Activated effector memory CD4-positive, alpha-beta T cell treated with anti-CD3 and anti-CD28 coated beads, Interleukin-2, amount 50 U/mL, for 16 hours (primary cell): Measurements from ENCODE around the gene DENND2A.
"Not testable (repeated sequence)": the region's sequence is repeated elsewhere in the genome, so short reads cannot be mapped to it uniquely, and the experiment has no call there.

Source experiments
- DNase-seq: peaks from one replicate; pipeline ENCODE4 v3.0.0-alpha.2; 2020

The DENND2A gene

DNA sequence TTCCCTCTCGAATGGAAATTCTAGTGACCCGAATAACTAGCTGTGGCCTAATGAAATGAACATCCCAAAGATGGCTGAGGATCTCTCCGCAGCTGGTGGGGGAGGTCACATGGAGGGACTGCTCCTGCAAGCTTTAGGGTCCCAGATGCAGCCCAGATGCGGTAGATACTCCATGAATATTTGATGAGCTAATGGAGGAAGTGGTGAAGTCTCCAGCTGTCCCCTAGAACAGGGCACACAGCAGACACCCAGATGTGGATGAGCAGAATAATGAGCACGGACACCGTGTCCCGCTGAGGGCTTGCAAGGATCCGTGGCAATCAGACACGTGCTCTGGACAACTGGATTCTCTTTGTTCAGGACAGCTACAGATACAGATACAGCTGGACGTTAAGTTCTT lies 59.2 kb downstream of the DENND2A start:
- no peak for DNase-seq

GRCh38 chr7:140577651-140578050 lies 63.0 kb downstream of the DENND2A start:
- DNase-seq = no peak

- DNase-seq = no peak
Observed at GRCh38 chr7:140576589-140576988, 64.0 kb downstream of the DENND2A start.

DNA sequence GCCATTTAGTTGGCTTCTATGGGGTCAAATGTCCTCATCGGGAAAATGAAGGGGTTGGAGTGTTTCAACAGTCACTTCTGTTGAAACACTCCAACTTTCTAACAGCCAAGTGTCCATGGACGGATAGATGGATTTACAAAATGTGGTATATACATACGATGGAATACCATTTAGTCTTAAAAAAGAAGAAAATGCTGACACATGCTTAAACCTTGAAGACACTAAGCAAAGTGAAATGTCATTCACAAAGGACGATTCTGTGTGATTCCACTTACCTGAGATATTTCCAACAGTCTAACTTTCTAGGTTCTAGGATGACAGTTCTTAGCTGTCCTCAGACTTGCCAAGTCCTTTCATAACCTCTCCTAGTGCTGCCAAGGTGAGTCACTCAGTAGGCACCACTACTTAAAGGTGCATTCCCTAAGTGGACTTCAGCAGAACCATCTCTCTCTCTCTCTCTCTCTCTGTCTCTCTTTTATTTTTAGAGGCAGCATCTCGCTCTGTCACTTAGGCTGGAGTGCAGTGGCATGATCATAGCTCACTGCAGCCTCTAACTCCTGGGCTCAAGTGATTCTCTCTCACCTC lies 69.0 kb downstream of the DENND2A start:
- no peak for DNase-seq

- no peak for DNase-seq
Observed at GRCh38 chr7:140570120-140570519, 70.5 kb downstream of the DENND2A start.

- no peak for DNase-seq
Observed at GRCh38 chr7:140568021-140568813, 72.4 kb downstream of the DENND2A start.

DNA sequence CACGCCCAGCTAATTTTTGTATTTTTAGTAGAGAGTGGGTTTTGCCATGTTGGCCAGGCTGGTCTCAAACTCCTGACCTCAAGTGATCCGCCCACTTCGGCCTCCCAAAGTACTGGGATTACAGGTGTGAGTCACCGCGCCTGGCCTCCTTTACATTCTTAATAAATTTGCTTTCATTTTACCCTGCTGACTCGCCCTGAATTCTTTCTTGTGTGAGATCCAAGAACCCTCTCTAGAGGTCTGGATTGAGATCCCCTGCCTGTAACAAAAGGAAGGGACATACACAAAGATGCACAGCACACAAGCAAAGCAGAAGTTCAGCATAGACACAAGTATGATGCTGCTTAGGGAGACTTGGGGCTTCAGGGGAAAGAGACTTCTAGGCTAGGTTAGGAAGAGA lies 74.4 kb downstream of the DENND2A start:
- not testable (repeated sequence) for DNase-seq

GRCh38 chr7:140565761-140566160 lies 74.9 kb downstream of the DENND2A start:
- DNase-seq = not testable (repeated sequence)

GRCh38 chr7:140564643-140565042 lies 76.0 kb downstream of the DENND2A start:
- no peak for DNase-seq

GRCh38 chr7:140562926-140563481 lies 77.6 kb downstream of the DENND2A start:
- DNase-seq = no peak

GRCh38 chr7:140559410-140559809 lies 81.2 kb downstream of the DENND2A start:
- no peak for DNase-seq

GRCh38 chr7:140557809-140558518 lies 82.6 kb downstream of the DENND2A start:
- no peak for DNase-seq

- DNase-seq = peak; percentile 37
Observed at GRCh38 chr7:140557069-140557468, 83.5 kb downstream of the DENND2A start.

DNA sequence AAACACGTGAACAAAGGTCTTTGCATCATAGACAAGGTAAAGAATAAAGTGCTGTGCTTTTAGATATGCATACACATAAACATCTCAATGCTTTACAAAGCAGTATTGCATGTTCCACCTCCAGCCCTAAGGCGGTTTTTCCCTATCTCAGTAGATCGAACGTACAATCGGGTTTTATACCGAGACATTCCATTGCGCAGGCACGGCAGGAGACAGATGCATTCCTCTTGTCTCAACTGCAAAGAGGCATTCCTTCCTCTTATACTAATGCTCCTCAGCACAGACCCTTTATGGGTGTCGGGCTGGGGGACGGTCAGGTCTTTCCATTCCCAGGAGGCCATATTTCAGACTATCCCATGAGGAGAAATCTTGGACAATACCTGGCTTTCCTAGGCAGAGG lies 87.4 kb downstream of the DENND2A start:
- not testable (repeated sequence) for DNase-seq

- no peak for DNase-seq
Observed at GRCh38 chr7:140552240-140552679, 88.4 kb downstream of the DENND2A start.

- peak; percentile 50 for DNase-seq
Observed at GRCh38 chr7:140551355-140552239, 89.0 kb downstream of the DENND2A start.

DNA sequence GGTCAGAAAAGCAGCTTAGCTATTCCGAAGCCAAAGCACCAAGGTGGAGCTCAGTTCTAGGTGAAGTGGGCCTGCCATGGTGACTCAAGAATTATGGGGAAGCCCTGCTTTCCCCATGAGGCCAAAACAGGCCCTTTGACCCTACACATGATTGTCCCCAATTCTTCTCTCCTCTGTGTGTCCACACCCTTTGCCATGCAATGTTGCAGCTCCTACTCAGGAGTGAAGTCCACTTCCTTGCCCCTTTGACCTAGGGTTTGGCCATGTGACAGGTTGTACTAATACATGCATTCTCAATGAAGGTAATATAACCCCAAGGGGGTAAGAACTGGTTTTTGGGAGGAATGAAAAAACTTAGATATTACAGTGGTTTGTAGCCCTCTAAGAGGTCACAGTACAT lies 93.7 kb downstream of the DENND2A start:
- no peak for DNase-seq

DNA sequence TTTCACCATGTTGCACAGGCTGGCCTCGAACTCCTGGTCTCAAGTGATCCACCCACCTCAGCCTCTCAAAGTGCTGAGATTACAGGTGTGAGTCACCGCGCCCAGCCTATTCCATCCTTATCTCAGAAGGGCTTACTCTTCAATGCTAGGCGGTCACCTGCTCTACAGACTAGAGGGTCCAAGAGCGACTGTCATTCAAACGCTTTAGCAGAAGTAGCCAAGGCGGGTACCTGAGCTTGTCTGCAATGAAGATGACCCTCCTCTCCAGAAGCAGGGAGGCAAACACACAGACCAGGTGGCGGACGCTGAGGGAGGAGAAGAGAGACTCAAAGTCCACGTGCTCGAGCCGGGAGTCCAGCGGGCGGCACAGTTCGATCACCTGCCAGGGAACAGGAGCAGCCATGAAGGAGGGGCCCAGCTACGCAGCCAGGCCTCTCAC lies 96.2 kb downstream of the DENND2A start:
- DNase-seq = no peak

- no peak for DNase-seq
Observed at GRCh38 chr7:140542228-140542603, 98.4 kb downstream of the DENND2A start.

DNA sequence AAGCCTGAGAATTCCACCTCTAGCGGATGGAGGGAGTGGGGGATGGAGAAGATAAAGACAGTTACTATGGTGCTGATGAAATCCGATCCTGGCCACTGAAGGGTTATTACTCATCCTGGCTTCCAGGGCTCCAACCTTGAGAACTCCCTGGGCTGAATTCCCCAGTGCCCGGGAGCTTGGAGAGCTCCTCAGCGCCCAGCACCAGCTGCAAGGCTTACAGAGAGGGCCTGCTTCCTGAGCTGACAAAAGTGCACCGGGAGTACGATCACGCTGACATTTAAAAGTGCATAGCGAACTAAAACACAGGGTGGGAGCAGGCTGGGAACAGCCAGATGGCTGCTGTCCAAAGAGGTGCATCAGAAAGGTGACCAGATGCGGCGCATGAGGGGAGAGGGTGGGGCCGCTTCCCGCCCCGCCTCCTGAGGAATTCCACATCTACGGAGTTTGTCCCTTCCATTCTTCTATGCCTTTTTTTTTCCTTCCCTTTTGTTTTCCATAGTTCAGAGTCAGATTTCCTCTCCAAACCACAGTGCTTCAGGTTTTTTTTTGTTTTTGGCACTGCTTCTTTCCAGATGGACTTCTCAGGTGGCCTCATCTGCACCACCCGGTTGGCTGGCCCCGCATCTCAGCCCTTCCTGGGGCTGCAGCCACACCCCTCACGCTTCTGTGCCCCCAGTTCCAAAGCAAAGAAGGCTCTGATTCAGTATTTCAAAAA lies 98.9 kb downstream of the DENND2A start:
- no peak for DNase-seq

GRCh38 chr7:140541176-140541512 lies 99.5 kb downstream of the DENND2A start:
- DNase-seq = no peak
